Right kidney (tissue), 1 donor: ENCODE results near the gene DBI.
"Not testable (repeated sequence)": the region's sequence is repeated elsewhere in the genome, so short reads cannot be mapped to it uniquely, and the experiment has no call there.

Experiments
- DNase-seq: peaks from one replicate; pipeline ENCODE4 v3.0.0-alpha.2; 2016

DBI gene

DNA sequence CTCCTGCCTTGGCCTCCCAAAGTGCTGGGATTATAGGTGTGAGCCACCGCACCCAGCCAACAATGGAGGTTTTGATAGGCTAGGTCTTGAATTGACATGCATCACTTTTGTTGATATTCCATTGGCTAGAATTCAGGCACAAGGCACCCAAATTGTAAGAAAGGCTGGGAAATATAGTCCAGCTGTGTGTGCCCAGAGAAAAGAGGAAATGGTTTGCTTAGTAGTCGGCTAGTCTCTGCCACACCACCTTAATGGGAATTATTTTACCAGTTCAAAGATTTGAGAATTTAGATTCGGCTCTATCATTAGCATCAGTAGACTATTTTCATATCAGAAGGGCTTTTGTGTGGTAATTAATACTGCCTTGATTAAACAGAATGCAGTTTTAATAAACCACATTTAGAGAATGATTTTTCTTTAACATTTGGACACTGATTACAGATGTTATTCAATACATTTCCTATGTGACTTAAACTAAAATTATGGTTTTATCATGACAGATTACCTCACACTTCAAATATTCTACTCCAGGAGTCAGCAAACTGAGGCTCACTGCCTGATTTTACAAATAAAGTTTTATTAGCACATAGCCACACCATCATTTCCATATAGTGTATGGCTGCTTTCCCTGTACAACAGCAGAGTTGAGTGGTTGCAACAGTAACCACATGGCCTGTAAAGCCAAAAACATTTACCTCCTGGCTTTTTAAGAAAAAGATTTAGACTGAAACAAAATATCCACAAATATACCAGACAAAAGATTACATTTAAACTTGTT is 27.4 kb downstream of the DBI start:
- no peak for DNase-seq

DNA sequence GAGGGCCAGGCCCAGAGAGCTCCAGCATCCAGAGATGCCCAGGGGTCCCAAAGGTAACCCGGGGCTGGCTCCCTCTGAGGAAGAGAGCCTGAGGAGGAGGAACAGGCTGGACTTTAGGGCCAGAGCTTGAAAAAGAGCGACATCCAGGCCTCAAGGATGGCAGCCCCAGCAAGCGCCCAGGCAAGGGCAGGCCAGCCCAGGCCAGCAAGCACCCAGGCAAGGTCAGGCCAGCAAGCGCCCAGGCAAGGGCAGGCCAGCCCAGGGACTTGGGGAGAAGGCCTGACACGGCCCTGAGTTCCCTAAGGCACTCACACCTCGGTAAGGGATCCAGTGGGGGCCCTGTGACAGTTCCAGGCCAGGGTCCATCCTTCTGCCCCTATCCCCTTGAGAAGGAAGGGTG is 30.4 kb downstream of the DBI start:
- no peak for DNase-seq

DNA sequence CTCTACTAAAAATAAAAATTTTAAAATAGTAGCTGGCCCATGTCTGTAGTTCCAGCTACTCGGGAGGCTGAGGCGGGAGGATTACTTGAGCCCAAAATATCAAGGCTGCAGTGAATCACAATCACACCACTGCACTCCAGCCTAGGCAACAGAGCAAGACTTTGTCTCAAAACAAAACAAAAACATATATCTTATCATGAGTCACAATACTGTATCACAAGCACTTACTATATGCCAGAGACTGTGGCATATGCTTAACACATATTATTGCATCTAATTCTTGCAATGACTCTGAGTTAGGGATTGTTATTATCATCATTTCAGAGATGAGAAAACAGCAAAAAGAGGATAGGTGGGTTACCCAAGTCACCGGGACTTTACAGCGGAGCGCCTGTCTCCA is 35.3 kb downstream of the DBI start:
- DNase-seq, result no peak

DNA sequence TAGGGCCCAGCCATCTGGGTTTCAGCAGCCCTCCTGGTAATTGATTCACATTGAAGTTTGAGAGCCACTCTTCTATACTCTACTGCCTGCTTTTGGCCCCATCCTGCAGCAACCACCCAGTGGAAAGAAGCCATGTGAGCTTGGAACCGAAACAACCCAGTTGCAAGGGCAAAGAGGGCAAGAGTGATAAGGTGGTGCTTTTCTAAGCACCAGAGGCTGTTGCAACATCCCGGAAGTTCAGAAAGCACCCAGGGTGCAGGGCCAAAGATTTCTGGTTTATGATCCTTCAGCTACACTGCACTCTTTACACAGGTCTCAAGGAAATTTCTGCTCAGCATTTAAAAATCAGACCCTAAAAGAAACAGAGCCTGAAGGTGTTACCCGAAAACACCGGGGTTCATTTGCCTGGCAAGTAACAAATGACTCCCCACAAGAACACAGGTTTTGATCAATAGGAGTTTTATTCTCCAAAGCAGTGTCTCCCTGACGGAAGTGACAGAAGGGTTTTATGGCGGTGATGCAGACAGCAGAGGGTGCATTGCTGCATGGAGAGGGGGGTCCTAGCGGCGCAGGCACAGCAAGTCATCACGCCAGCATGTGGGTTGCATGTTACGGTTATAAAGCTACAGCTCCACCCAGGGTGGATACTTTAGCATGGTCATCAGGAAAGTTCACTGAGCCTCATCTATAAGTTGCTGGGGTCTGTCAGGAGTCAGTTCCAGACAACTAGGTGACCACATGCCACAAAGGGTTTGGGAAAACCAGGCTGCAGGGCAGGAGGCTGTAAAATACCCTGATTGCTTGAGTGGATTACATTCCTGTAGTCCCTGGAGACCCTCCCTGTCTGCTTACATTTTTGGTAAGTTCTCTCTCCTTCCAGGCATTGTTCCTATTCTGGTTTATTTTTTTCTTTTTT is 36.1 kb downstream of the DBI start:
- DNase-seq, result no peak

DNA sequence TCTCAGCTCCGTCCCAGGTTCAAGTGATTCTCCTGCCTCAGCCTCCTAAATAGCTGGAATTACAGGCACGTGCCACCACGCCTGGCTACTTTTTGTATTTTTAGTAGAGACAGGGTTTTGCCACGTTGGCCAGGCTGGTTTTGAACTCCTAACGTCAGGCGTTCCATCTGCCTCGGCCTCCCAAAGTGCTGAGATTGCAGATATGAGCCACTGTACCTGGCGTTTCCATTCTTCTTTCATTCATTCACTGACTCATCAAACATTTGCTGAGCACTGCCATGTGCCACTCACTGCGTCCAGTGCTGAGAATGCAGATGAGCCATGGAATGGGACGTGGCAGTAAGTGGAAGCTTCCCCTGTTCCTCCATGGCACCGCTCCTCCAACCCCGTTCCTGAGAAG is 36.8 kb downstream of the DBI start:
- DNase-seq, result not testable (repeated sequence)

DNA sequence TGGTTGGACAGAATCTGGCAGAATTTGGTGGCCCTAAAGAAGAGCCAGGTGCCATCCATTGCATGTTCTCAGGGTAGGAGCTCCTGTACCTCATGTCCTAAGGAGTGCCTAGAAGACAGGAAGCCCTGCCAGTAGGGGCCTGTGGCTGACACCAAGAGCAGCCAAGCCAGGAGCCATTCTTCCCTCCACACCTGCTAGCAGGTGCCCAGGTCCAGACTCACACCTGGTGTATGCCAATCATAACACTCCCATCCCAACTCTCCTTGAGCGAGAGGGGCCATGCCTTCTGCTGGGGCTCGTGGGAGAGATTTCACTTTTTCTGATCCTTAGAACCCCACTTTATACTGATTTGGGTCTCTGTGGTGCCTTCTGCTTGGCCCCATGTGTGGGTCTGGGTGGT is 38.4 kb downstream of the DBI start:
- no peak for DNase-seq

DNA sequence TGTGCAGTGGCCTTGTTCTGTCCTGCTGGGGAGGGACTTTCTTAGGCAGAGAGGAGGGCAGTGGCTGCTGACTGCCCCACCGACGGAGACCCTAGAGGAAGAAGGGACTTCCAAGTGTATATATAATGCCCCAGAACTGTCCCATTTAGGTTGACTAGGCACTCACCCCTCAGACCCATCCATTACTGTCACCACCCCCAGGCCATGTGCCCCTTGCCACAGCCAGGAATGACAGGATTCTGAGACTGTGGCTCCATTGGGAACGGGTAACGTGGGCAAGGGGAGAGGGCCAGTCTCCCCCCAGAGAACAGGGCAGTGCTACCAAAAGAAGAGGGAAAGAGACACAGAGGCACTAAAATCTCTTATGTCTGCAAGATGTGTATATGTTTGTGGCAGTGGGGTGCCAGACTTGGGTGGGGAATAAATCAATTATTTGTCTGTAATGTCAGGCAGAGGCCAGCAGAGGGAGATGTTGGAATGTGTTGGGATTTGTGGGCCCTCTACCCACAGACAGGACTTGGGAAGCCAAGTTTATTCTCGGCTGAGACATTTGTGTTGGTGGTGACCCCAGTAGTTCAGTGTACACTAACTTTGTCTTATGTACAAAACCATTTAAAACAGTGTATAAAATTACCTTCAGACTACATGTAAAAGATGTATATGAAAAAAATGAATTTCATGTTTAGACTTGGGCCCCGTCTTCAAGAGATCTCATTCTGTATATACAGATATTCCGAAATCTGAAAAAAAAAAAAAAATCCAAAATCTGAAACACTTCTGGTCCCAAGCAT is 40.8 kb downstream of the DBI start:
- peak; percentile 60 for DNase-seq

DNA sequence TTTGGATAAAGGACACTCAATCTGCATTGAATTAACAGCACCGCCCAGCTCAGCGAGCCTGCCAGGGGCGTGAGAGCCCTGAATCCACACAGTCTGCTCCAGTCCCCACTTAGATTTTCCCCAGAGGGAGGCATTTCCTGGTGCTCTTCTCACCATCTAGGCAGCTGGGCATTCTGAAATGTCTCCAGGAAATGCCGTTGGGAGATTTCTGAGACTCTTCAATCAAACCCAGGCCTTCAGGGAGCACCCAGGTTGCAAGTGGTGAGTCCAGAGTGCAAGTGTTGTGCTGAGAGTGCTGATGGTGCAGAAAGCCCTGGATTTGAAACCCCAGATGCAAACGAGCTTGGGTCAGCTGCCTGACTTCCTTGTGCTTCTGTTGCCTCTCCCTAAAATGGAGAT is 41.4 kb downstream of the DBI start:
- no peak for DNase-seq

DNA sequence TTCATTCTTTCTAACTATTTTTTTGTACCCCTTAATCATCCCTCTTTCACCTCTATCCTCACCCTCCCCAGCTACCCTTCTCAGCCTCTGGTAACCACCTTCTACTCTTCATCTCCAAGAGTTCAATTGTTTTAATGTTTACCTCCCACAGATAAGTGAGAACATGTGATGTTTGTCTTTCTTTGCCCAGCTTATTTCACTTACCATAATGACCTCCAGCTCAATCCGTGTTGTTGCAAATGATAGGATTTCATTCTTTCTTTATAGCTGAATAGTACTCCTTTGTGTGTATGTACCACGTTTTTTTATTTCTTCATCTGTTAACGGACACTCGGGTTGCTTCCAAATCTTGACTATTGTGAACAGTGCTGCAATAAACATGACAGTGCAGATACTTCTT is 42.7 kb downstream of the DBI start:
- DNase-seq, result no peak

DNA sequence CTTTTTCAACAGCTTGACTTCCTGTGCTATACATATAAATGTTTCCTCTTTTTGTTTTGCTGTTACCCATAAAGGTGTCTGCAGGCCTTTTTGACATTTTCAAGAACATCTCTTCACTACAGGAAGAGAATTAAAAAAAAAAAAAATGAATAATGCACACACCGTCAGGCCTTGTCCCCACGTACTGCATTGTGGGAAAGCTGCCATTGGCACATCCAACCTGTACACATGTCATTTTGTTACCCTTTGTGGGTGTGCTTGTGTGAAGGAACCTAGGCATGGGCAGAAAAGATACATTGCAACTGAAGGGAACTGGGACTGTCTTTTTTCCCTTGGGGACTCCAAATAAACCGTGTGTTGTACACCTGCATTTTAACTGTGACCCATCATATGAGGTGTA is 48.1 kb downstream of the DBI start:
- DNase-seq, result no peak

DNA sequence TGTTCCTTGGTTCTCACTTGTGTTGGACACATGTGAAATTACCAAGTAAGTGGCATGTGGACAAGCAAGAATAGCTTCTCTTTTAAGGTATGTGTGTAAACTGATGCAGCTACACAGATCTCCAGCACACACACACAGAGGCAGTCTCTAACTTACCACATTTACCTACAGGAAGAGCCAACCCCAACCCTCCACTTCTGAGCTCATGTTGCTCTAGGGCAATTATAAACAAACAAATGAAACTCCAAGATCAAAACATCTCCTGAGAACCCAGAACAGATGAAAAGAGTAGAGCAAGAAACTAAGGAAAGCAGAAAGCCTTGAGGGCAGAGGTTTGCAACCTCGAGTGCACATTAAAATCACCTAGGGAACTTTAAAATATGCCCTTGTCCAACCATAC is 48.9 kb downstream of the DBI start:
- no peak for DNase-seq

DNA sequence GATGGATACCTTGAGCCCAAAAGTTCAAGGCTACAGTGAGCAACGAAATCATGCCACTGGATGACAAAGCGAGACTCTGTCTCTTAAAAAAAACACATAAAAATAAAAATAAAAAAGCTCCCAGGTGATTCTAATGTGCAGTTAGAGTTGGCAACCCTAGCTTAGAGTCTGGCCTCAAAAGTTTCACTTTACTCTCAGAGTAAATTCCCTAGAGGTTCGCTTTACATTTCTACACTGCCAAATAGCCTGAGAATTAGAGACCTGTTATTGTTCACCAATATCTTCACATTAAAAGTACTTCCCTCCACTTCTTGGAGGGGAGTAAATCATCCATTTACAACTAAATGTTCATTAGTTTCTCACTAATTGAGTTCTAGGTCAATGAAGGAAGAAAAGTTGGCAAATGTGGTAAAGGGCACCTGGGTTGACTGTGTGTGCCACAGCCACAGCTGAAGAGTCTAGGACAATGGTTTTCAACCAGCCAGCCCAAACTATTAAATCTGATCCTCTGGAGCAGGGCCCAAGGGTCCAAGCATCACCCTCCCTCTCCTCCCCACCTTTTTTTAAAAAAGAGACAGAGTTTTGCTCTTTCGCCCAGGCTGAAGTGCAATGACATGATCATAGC is 49.6 kb downstream of the DBI start:
- DNase-seq, result no peak

DNA sequence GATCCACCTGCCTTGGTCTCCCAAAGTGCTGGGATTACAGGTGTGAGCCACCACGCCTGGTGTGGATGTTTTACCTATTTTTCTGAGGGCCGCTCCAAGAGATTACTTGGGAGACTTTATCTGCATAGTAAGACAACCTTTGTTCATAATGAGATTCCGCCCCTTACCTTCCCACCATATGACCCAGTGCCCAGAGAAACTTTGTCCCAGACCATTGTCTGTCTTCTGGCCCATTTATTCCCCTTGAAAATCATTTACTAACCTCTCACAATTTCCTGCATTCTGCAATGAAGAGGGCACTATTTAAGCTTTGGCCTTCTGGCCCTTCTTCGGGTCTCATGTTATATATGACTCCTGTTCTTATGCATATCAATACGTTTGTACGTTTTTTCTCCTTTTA is 51.1 kb downstream of the DBI start:
- DNase-seq, result no peak

DNA sequence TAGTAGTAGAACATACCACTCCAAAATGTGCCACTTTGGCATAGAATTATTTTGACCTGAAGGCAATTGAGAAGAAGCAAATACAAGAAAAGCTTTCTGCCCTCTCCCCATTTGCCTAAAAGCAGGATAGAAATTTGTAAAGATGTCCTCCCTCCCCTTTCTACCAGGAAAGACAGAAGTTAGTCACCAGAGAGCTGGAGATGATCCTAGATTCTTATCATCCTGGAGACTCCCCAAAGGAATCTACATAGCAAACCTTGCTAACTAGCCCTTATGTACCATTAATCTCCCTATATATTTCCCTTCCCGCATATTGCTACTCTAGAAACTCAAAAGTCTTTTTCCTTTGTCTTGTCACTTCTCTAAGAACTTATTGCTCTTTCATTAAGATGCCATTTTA is 52.3 kb downstream of the DBI start:
- DNase-seq, result no peak

DNA sequence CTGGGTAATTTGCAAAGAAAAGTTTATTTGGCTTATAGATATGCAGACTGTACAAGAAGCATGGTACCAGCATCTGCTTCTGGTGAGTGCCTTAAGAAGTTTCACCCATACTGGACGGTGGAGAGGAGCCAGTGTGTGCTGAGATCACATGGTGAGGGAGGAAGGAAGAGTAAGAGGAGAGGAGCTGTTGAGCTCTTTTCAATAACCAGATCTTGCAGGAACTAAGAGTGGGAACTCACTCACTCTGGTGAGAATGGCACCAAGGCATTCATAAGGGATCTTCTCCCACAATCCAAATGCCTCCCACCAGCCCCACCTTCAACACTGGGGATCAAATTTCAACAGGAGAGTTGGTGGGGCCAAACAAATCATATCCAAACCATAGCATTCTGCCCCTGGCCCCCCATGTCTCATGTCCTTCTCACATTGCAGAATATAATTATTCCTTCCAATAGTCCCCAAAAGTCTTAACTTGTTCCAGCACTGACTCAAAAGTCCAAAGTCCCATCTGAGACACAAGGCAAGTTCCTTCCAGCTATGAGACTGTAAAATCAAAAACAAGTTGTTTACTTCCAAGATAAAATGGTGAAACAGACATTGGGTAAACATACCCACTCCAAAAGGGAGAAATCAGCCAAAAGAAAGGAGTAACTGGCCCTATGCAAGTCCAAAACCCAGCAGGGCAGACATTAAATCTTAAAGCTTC is 53.2 kb downstream of the DBI start:
- DNase-seq, result no peak

DNA sequence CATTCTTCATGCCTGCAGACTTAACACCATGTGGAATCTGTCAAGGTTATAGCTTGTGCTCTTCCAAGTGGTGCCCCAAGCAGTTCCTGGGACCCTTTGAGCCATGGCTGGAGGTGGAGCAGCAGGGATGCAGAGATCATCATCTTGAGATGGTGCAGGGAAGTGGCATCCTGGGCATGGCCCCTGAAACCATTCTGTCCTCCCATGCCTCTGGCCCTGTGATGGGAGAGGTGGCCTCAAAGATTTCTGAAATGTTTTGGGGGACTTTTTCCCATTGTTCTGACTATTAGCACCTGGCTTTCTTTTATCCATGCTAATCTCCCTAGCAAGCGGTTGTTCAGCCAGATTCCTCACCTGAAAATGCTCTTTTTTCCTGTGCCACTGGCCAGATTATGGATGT is 54.5 kb downstream of the DBI start:
- no peak for DNase-seq

DNA sequence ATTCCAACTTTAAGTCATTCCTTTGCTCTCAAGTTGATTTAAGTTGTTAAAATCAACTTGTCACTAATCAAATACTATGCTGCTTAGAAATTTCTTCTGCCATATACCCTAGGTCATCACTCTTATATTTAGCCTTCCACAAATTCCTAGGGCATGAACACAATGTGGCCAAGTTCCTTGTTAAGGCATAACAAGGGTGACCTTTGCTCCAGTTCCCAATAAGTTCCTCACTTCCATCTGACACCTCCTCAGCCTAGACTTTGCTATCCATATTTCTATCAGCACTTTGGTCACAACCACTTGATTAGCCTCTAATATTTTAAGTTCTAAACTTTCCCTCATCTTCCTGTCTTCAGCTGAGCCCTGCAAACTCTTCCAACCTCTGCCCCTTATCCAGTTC is 55.0 kb downstream of the DBI start:
- no peak for DNase-seq
